Measurements from ENCODE around the gene TMEM123.

TMEM123 gene

DNA sequence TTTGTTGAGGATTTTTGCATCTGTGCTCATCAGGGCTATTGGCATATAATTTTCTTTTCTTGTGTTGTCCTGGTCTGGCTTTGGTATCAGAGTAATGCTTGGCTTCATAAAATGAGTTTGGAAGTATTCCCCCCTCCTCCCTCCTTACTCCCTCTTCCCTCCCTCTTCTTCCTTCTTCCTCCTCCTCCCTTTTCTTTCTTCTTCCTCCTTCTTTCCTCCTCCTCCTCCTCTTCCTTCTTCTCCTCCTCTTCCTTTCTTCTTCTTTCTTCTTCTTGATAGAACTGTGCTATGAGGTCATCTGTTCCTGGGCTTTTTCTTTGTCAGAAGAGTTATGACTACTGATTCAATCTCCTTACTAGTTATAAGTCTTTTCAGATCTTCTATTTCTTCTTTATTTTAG is 95.4 kb downstream of the TMEM123 start:
- DNase-seq, result no peak

DNA sequence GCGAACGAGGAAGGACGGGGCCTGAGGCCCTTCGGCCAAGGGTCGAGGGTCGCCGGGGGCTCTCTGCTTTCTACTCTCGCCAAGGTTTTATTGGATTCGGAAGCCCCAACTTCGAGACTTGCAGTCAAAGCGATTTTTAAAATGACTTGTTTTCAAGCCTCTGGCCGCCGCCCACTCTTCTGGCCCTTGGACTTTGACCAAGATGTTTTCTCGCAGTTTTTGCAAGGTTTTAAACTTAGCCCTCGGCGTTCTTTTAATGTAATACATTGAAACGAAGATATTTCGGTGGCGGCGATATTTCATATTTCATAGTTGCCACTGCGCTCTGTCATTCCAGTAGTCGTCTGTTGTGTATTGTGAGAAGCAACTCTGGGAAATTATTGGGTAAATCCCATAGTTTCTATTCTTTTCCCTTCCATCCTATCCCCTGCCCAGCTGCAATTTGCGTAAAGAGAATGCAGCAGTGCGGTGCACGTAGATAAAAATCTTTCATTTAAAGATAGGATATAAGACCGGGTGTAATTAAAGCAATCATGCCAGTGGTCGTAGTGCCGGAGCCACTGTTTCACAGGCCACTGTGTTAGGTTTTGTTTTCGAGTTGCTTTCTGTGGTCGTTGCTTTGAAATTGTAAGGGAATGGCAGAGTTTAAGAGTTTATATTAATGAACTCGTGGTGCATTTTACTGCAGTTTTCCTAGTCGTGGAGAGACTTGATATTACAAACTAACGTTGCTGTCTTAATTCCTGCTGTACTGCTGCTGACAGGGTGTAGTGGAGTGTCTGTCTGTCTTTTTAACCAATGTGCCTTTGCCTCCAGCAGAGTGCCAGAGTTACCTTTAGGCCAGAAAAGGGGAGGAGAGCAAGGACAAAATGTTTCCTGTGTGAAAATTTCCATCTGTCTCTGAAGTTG is 104.8 kb downstream of the TMEM123 start:
- no peak for DNase-seq

DNA sequence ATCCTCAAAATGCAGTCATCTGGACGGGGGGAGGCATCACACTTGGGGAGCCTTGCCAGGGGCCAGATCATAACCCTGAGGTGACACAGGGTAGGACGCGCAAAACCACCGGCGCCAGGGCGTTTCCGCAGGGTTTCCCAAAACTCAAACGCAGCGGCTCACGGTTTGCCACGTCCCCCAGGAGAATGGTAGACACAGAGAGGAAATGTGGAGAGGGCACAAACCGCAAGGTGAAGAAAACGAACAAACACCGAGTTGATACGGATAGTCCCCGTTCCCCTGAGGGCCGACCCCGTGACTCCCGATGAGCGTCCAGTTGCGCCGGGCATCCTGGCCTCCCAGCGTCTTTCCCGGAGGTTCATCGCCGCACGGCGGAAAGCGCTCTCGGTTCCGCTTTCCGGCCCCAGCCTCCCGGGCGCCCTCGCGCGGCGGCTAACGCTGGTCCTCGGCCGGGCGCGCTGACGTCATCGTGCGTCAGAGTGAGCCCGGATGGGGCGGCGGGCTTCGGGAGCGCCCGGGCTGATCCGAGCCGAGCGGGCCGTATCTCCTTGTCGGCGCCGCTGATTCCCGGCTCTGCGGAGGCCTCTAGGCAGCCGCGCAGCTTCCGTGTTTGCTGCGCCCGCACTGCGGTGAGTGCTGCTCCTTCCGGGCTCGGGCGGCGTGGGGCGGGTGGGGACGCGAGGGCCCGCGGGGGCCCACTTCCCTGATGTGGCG is 105.7 kb downstream of the TMEM123 start, which contains the start of gene BIRC2:
BIRC2 (plus strand) TSS at position 467 of the 714 bp plus-strand sequence. CDS start 2,641 bp downstream, outside the sequence.
- peak; percentile 90 for DNase-seq

DNA sequence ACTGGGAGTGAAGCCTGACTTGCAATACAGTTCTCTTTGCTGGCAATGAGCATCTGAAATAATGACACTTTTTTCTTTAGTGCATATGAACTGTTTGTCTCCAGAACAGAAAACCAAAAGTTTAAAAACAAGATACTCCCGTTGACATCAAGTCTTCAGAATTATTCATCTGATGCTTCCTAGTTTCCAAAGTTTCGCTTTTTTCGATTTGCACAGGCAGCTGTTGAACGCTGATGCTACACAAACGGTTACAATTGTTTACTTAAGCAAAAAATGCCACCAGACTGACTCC is 106.2 kb downstream of the TMEM123 start:
- DNase-seq, result no peak

Data from NCI-H2029 (cell line).